GM12878 (cell line): ENCODE results near the gene PIGL. TPM values are rescaled to one million over a fixed set of nuclear protein-coding genes. Genes with fewer than 3 reads are reported as not detected.
"Not testable (repeated sequence)": the region's sequence is repeated elsewhere in the genome, so short reads cannot be mapped to it uniquely, and the experiment has no call there.

Experiments
- ATAC-seq: fragments of 200-7000 bp; cut with Tn5 transposase; 3 replicates; pipeline ENCODE4 v1.9.1; 2020; ENCODE audit warnings: mild to moderate bottlenecking, moderate library complexity
- BruUV-seq: library from RNA; stranded (reverse); fragments of 400-500 nt; replicated peaks from 2 replicates; lab custom pipeline; 2021; lab: Mats Ljungman, UMichigan
- CTCF ChIA-PET: fragments of 300-600 bp; sonication (Branson Sonifier 250); formaldehyde crosslinking; extraction: SDS; loops from one replicate; lab custom pipeline; 2021; ENCODE audit warnings: inconsistent platforms; lab: Yijun Ruan, JAX
- POLR2A ChIA-PET: fragments of 350-600 bp; formaldehyde crosslinking; extraction: SDS; loops from one replicate; lab custom pipeline; 2021; ENCODE audit warnings: inconsistent platforms; lab: Charles Lee
- RAD21 ChIA-PET: fragments of 300-600 bp; sonication (Branson Sonifier 250); formaldehyde crosslinking; loops from one replicate; lab custom pipeline; 2023; ENCODE audit warnings: antibody characterized with exemption; ENCODE audit not compliant: unreplicated experiment; lab: Charles Lee
- SMC1A ChIA-PET: fragments of 300-600 bp; sonication (Branson Sonifier 250); formaldehyde crosslinking; loops from one replicate; lab custom pipeline; 2023; ENCODE audit not compliant: unreplicated experiment, uncharacterized antibody; lab: Charles Lee
- DNase-seq: peaks from one replicate; pipeline ENCODE4 v3.0.0-alpha.2; 2011; ENCODE audit warnings: low read depth, low spot score
- FAIRE-seq: peaks from 3 replicates; lab custom pipeline; 2011; peaks lifted over from hg19 to GRCh38; lab: Jason Lieb, UNC
- H2AFZ ChIP-seq: 2 replicates; pipeline ENCODE4 v1.6.0; 2011; ENCODE audit warnings: low read depth, low read length, control low read depth; ENCODE audit not compliant: control insufficient read depth
- H3K27ac ChIP-seq: 2 replicates; pipeline ENCODE4 v1.5.1; 2011; ENCODE audit warnings: control low read depth; ENCODE audit not compliant: control insufficient read depth, insufficient read depth
- H3K27me3 ChIP-seq, 2 experiments: replicated peaks in 1 of 2; 2 replicates each; pipeline versions ENCODE4 v1.6.0 to v1.6.1; 2011; ENCODE audit warnings: low read length in 1 of 2; ENCODE audit not compliant: control insufficient read depth in 2 of 2, insufficient read depth in 2 of 2
- H3K36me3 ChIP-seq, 2 experiments: 2 replicates each; pipeline ENCODE4 v1.5.1; 2011; ENCODE audit warnings: low read length in 1 of 2; ENCODE audit not compliant: control insufficient read depth in 2 of 2, insufficient read depth in 2 of 2
- H3K4me1 ChIP-seq: 2 replicates; pipeline ENCODE4 v1.6.1; 2011; ENCODE audit warnings: mild to moderate bottlenecking, low read length, moderate library complexity, mixed read lengths; ENCODE audit not compliant: control insufficient read depth, insufficient read depth
- H3K4me2 ChIP-seq: 2 replicates; pipeline ENCODE4 v1.6.0; 2011; ENCODE audit warnings: control low read depth; ENCODE audit not compliant: control insufficient read depth, insufficient read depth
- H3K4me3 ChIP-seq: fragments of 200-600 bp; sonication (generic); 2 replicates; pipeline ENCODE4 v1.5.1; 2016
- H3K79me2 ChIP-seq: 2 replicates; pipeline ENCODE4 v1.6.0; 2011; ENCODE audit warnings: low read length; ENCODE audit not compliant: control insufficient read depth, insufficient read depth
- H3K9ac ChIP-seq: 2 replicates; pipeline ENCODE4 v1.8.0; 2011; ENCODE audit warnings: low read length, control low read depth, mixed read lengths; ENCODE audit not compliant: control insufficient read depth, insufficient read depth
- H3K9me3 ChIP-seq: replicated peaks from 3 replicates; pipeline ENCODE4 v1.5.1; 2011; ENCODE audit warnings: mild to moderate bottlenecking, low read length; ENCODE audit not compliant: control insufficient read depth, insufficient read depth
- H4K20me1 ChIP-seq: 2 replicates; pipeline ENCODE4 v1.6.0; 2011; ENCODE audit not compliant: control insufficient read depth, insufficient read depth
- POLR2AphosphoS2 ChIP-seq: IDR thresholded peaks from 2 replicates; pipeline ENCODE4 v1.6.1; 2011; ENCODE audit warnings: low read depth, mild to moderate bottlenecking, low read length, improper control_type of control experiment, moderate library complexity
- WGBS: methylation state at CpG from one replicate; pipeline ENCODE4 v1.1.6; 2016; ENCODE audit warnings: low lambda C conversion rate; ENCODE audit not compliant: insufficient replicate concordance, insufficient coverage; ENCODE audit errors: missing lambda C conversion rate; 5-methylcytosine and 5-hydroxymethylcytosine counted together
- in situ Hi-C: fragments of 300-500 bp; cut with MboI; formaldehyde crosslinking; loops from 9 replicates; pipeline ENCODE4 v1.14.3; 2018; ENCODE audit warnings: mixed read lengths
- intact Hi-C: fragments of 100-400 bp; cut with micrococcal nuclease; formaldehyde crosslinking; loops from one replicate; pipeline ENCODE4 v1.14.2; 2022; ENCODE audit not compliant: unreplicated experiment
- polyA plus RNA-seq, 11 experiments: library from polyadenylated mRNA; depleted of rRNA in 4 of 11; unstranded in 6 of 11; stranded (reverse) in 5 of 11; fragments of >200 nt; fragmentation: Nextera tagmentation in 4 of 11; fragmentation: Illumina TruSeq in 1 of 11; extraction: Ambion mirVana in 4 of 11; extraction: Trizol in 1 of 11; gene quantifications; 1 replicate in 1 of 11; 2 replicates in 10 of 11; pipeline versions ENCODE4 v1.2.1 to v1.2.3, GENCODE V29; 2011 to 2016; ENCODE audit warnings: inconsistent platforms in 2 of 11, missing spikeins in 2 of 11, low read depth in 1 of 11
- total RNA-seq, 4 experiments: library from RNA; depleted of rRNA in 3 of 4; stranded (reverse); fragments of >200 nt in 3 of 4; fragmentation: Illumina TruSeq in 1 of 4; extraction: Trizol in 1 of 4; gene quantifications; 2 replicates each; pipeline versions ENCODE4 v1.2.1 to v1.2.3, GENCODE V29; 2013 to 2021
- TF ChIP-seq, protein P1 (sequence below): fragments of 450-650 bp; IDR thresholded peaks from 2 replicates; pipeline ENCODE4 v1.6.1; 2017; ENCODE audit warnings: mild to moderate bottlenecking, moderate library complexity

The PIGL gene
- total and polyA plus RNA-seq, 10 of the 15 experiments (the other 5 are each of a cell fraction or from before 2014, with no cell fraction given): 25.9 to 52.5 (median 30.2) TPM

DNA sequence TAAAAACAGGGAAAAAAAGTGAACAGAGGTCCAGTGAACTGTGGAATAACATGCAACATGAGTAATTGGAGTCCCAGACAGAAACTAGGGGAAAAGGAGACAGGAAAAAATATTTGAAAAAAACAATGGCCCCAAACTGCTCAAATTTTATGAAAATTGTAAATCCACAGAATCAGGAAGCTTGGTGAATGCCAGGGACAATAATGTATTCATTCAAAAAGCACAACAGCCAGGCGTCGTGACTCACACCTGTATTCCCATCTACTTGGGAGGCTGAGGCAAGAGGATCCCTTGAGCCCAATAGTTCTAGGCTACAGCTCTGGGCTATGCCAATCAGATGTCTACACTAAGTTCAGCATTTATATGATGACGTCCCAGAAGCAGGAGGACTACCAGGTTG is 25.4 kb upstream of the PIGL start:
- Histone ChIP-seq H3K4me1 (peaks cover 5% of the 10 kb centered on the region; the same call in 1 of the 2 replicates), H3K36me3 (peaks cover 1 to 12% of the 10 kb centered on the region in 2 experiments), H3K9me3 (no peaks in the 10 kb centered on the region), H3K4me2 (no peak overlapping the region), H3K79me2 (peaks cover 22% of the 10 kb centered on the region), H3K27ac (no peak overlapping the region), H3K4me3 (no peak overlapping the region), H4K20me1 (no peaks in the 10 kb centered on the region), H2AFZ (no peak overlapping the region), H3K9ac (no peak overlapping the region), H3K27me3 (no peaks in the 10 kb centered on the region)
- SMC1A ChIA-PET: interaction anchor here (0.8 to 1.4 kb wide), 3 partner anchors 10 to 25 kb away, joined by 3 to 4 read pairs (median 3); no protein-coding TSS in a partner anchor
- POLR2A ChIA-PET: no interaction called here
- intact Hi-C loops (no loop called here), in situ Hi-C loops (no loop called here)
- WGBS: 100% methylated on average over 3 of the region's 3 CpGs
- RAD21 ChIA-PET: no interaction called here
- BruUV-seq: no TSS peak
- no peak for ATAC-seq
- no peak for DNase-seq
- no peak for FAIRE-seq
- CTCF ChIA-PET: interaction anchor here (0.7 kb wide), 1 partner anchor 17 kb away, joined by 3 read pairs; no protein-coding TSS in a partner anchor
- no peak for TF ChIP-seq POLR2AphosphoS2
- TF ChIP-seq, protein P1, sequence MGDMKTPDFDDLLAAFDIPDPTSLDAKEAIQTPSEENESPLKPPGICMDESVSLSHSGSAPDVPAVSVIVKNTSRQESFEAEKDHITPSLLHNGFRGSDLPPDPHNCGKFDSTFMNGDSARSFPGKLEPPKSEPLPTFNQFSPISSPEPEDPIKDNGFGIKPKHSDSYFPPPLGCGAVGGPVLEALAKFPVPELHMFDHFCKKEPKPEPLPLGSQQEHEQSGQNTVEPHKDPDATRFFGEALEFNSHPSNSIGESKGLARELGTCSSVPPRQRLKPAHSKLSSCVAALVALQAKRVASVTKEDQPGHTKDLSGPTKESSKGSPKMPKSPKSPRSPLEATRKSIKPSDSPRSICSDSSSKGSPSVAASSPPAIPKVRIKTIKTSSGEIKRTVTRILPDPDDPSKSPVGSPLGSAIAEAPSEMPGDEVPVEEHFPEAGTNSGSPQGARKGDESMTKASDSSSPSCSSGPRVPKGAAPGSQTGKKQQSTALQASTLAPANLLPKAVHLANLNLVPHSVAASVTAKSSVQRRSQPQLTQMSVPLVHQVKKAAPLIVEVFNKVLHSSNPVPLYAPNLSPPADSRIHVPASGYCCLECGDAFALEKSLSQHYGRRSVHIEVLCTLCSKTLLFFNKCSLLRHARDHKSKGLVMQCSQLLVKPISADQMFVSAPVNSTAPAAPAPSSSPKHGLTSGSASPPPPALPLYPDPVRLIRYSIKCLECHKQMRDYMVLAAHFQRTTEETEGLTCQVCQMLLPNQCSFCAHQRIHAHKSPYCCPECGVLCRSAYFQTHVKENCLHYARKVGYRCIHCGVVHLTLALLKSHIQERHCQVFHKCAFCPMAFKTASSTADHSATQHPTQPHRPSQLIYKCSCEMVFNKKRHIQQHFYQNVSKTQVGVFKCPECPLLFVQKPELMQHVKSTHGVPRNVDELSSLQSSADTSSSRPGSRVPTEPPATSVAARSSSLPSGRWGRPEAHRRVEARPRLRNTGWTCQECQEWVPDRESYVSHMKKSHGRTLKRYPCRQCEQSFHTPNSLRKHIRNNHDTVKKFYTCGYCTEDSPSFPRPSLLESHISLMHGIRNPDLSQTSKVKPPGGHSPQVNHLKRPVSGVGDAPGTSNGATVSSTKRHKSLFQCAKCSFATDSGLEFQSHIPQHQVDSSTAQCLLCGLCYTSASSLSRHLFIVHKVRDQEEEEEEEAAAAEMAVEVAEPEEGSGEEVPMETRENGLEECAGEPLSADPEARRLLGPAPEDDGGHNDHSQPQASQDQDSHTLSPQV: no peak

DNA sequence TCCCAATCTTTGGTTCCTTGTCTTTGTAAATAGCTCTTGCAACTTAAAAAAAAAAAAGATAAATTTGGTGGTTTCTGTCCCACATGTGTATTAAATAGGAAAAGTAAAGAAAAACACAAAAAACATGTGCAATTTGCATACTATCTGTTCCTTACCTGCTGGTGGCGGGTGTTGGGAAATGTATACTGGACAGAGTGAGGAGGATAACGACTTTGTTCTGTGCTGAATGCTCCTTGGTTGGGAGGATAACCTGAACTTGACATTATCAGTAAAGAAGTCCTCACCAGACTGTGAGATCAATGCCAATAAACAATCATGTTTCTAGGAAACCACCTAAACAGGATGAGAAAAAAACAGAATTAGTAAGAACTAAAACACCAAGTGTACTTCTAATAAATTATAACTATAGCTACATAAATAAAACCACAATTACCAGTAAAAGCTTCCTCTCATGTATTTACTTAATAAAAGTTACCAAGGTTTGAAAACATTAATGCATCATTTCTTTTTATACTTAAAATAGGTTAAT is 22.6 kb upstream of the PIGL start:
- H3K9ac ChIP-seq, DNase-seq, in situ Hi-C loops, H3K27me3 ChIP-seq, H3K4me1 ChIP-seq, intact Hi-C loops, FAIRE-seq, SMC1A ChIA-PET, H3K4me2 ChIP-seq, H4K20me1 ChIP-seq, H3K4me3 ChIP-seq, H3K9me3 ChIP-seq, ATAC-seq, RAD21 ChIA-PET, H2AFZ ChIP-seq, BruUV-seq, H3K27ac ChIP-seq: not testable (repeated sequence)
- ChIA-PET POLR2A (interaction anchor here (0.6 kb wide), 1 partner anchor 174 kb away, joined by 5 read pairs; no protein-coding TSS in a partner anchor), CTCF (interaction anchor here (0.6 kb wide), 1 partner anchor 10 kb away, joined by 3 read pairs; no protein-coding TSS in a partner anchor)
- H3K79me2 ChIP-seq: peaks cover 34% of the 10 kb centered on the region
- WGBS: 92% methylated on average over 2 of the region's 2 CpGs
- H3K36me3 ChIP-seq: peaks cover 1 to 14% of the 10 kb centered on the region in 2 experiments
